ENCODE data around the gene RPL13.

RPL13 gene

GRCh38 chr16:89577055-89577759 lies 16.7 kb downstream of the RPL13 start:
- H3K4me3 ChIP-seq (ENCODE audit: low read depth, low read length) = no peak overlapping the region
- DNase-seq (ENCODE audit: low read depth) = no peak
- no peak for TF ChIP-seq CTCF (IDR thresholded peaks at IDR 0.05; ENCODE audit: low read depth, low read length, missing control alignments)

- no peak for DNase-seq (ENCODE audit: low read depth)
- TF ChIP-seq CTCF (IDR thresholded peaks at IDR 0.05; ENCODE audit: low read depth, low read length, missing control alignments) = no peak
- no peak overlapping the region for H3K4me3 ChIP-seq (ENCODE audit: low read depth, low read length)
These were observed 18.9 kb downstream of the RPL13 start for GRCh38 chr16:89579351-89579750.

GRCh38 chr16:89581045-89581695 lies 20.7 kb downstream of the RPL13 start:
- no peak for DNase-seq (ENCODE audit: low read depth)
- no peak for TF ChIP-seq CTCF (IDR thresholded peaks at IDR 0.05; ENCODE audit: low read depth, low read length, missing control alignments)
- no peak overlapping the region for H3K4me3 ChIP-seq (ENCODE audit: low read depth, low read length)

GRCh38 chr16:89581861-89582563 lies 21.5 kb downstream of the RPL13 start:
- DNase-seq (ENCODE audit: low read depth) = no peak
- TF ChIP-seq CTCF (IDR thresholded peaks at IDR 0.05; ENCODE audit: low read depth, low read length, missing control alignments) = no peak
- no peak overlapping the region for H3K4me3 ChIP-seq (ENCODE audit: low read depth, low read length)

GRCh38 chr16:89582614-89583196 lies 22.2 kb downstream of the RPL13 start:
- H3K4me3 ChIP-seq (ENCODE audit: low read depth, low read length) = no peak overlapping the region
- TF ChIP-seq CTCF (IDR thresholded peaks at IDR 0.05; ENCODE audit: low read depth, low read length, missing control alignments) = no peak
- DNase-seq (ENCODE audit: low read depth) = no peak

GRCh38 chr16:89583197-89583894 lies 22.9 kb downstream of the RPL13 start:
- no peak for DNase-seq (ENCODE audit: low read depth)
- no peak overlapping the region for H3K4me3 ChIP-seq (ENCODE audit: low read depth, low read length)
- TF ChIP-seq CTCF (IDR thresholded peaks at IDR 0.05; ENCODE audit: low read depth, low read length, missing control alignments) = no peak

Measured in GM12864 (cell line).